WTC11 (cell line): ENCODE data around the gene MSI1.

Experiments used
- CTCF ChIP-seq: fragments of 200-600 bp; IDR thresholded peaks from 2 replicates; pipeline ENCODE4 v1.8.0; 2022; ENCODE audit warnings: antibody characterized with exemption
- E2F1 ChIP-seq: sonication (generic); formaldehyde crosslinking; IDR thresholded peaks from 2 replicates; pipeline ENCODE4 v1.8.0; 2022; ENCODE audit warnings: mild to moderate bottlenecking, missing genetic modification reagents
- E2F4 ChIP-seq: sonication (generic); formaldehyde crosslinking; IDR thresholded peaks from 2 replicates; pipeline ENCODE4 v1.8.1; 2022; ENCODE audit warnings: low read depth, mild to moderate bottlenecking, moderate library complexity, missing genetic modification reagents, borderline replicate concordance
- JAZF1 ChIP-seq: fragments of 250-450 bp; sonication (Bioruptor Pico); IDR thresholded peaks from 2 replicates; pipeline ENCODE4 v1.9.0; 2021; ENCODE audit warnings: moderate library complexity, mild to moderate bottlenecking, inconsistent platforms
- RORB ChIP-seq: fragments of 250-450 bp; sonication (Bioruptor Pico); IDR thresholded peaks from 2 replicates; pipeline ENCODE4 v1.9.0; 2021; ENCODE audit warnings: mild to moderate bottlenecking
- ZNF281 ChIP-seq: sonication (generic); formaldehyde crosslinking; IDR thresholded peaks from 2 replicates; pipeline ENCODE4 v1.8.0; 2023; ENCODE audit warnings: mild to moderate bottlenecking, missing genetic modification reagents

GRCh38 chr12:120339256-120339655 lies 29.7 kb downstream of the MSI1 start:
- TF ChIP-seq ZNF281 (no peak), JAZF1 (no peak), CTCF (no peak), E2F1 (CRISPR knock-in tag) (no peak), RORB (CRISPR knock-in tag) (no peak), E2F4 (CRISPR knock-in tag) (no peak)
